ENCODE data around the gene RAD51B. TPM values are rescaled to one million over a fixed set of nuclear protein-coding genes. Genes with fewer than 3 reads are reported as not detected.

The RAD51B gene
- polyA plus RNA-seq, 1 experiment, result 6.6 TPM

- no peak for TF ChIP-seq CTCF (IDR thresholded peaks at IDR 0.05; ENCODE audit: low read depth, low read length)
- CTCF ChIA-PET, result no interaction called here
- Histone ChIP-seq H3K4me3 (ENCODE audit: low read depth, low read length) (no peak overlapping the region), H3K27ac (ENCODE audit: low read depth, low read length) (no peak overlapping the region), H3K9me3 (ENCODE audit: control insufficient read depth, insufficient read depth, low read length) (peaks cover 6% of the 10 kb centered on the region; the same call in 1 of the 2 replicates), H3K27me3 (ENCODE audit: control insufficient read depth, insufficient read depth, low read length) (no peaks in the 10 kb centered on the region)
- POLR2A ChIA-PET, result no interaction called here
- no peak for DNase-seq (ENCODE audit: low read depth, low spot score)
Observed at GRCh38 chr14:67951529-67952135, 132.1 kb downstream of the RAD51B start.

DNA sequence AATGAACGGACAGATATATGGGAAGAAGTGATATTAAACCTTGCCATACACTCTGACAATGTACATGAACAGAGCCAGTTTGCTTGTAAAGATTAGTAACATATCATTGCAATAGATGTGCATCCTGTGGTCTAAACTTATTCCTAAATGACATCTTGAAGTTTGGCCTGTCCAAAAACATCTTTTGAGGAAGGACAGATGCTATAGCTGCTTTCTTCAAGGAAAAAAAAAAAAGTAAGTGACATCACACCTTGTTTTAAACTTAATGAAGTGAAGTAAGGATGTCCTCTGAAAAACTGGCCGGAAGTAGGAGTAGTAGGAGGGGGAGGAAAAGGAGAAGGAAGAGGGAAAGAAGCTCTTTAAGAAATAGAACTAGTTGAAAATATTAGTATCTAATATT, 132.8 kb downstream of the RAD51B start:
- POLR2A ChIA-PET, result no interaction called here
- H3K27ac ChIP-seq (ENCODE audit: low read depth, low read length), result no peak overlapping the region
- peaks cover 6% of the 10 kb centered on the region; the same call in 1 of the 2 replicates for H3K9me3 ChIP-seq (ENCODE audit: control insufficient read depth, insufficient read depth, low read length)
- no peak for TF ChIP-seq CTCF (IDR thresholded peaks at IDR 0.05; ENCODE audit: low read depth, low read length)
- no peak overlapping the region for H3K4me3 ChIP-seq (ENCODE audit: low read depth, low read length)
- H3K27me3 ChIP-seq (ENCODE audit: control insufficient read depth, insufficient read depth, low read length), result no peaks in the 10 kb centered on the region
- CTCF ChIA-PET, result interaction anchor here (1.0 kb wide), 1 partner anchor 8 kb away, joined by 8 read pairs; no protein-coding TSS in a partner anchor
- DNase-seq (ENCODE audit: low read depth, low spot score), result no peak

GRCh38 chr14:67952786-67953185, 133.2 kb downstream of the RAD51B start:
- no peak for DNase-seq (ENCODE audit: low read depth, low spot score)
- POLR2A ChIA-PET, result no interaction called here
- Histone ChIP-seq H3K4me3 (ENCODE audit: low read depth, low read length) (no peak overlapping the region), H3K27ac (ENCODE audit: low read depth, low read length) (no peak overlapping the region), H3K27me3 (ENCODE audit: control insufficient read depth, insufficient read depth, low read length) (no peaks in the 10 kb centered on the region), H3K9me3 (ENCODE audit: control insufficient read depth, insufficient read depth, low read length) (peaks cover 6% of the 10 kb centered on the region; the same call in 1 of the 2 replicates)
- TF ChIP-seq CTCF (IDR thresholded peaks at IDR 0.05; ENCODE audit: low read depth, low read length), result no peak
- CTCF ChIA-PET, result interaction anchor here (1.0 kb wide), 1 partner anchor 9 kb away, joined by 8 read pairs; no protein-coding TSS in a partner anchor

GRCh38 chr14:67955261-67955660, 135.7 kb downstream of the RAD51B start:
- no peaks in the 10 kb centered on the region for H3K27me3 ChIP-seq (ENCODE audit: control insufficient read depth, insufficient read depth, low read length)
- no peak overlapping the region for H3K4me3 ChIP-seq (ENCODE audit: low read depth, low read length)
- H3K9me3 ChIP-seq (ENCODE audit: control insufficient read depth, insufficient read depth, low read length), result no peaks in the 10 kb centered on the region; the same call in 1 of the 2 replicates
- ChIA-PET POLR2A (no interaction called here), CTCF (no interaction called here)
- H3K27ac ChIP-seq (ENCODE audit: low read depth, low read length), result no peak overlapping the region
- no peak for TF ChIP-seq CTCF (IDR thresholded peaks at IDR 0.05; ENCODE audit: low read depth, low read length)
- DNase-seq (ENCODE audit: low read depth, low spot score), result no peak

- H3K4me3 ChIP-seq (ENCODE audit: low read depth, low read length), result no peak overlapping the region
- H3K9me3 ChIP-seq (ENCODE audit: control insufficient read depth, insufficient read depth, low read length), result no peaks in the 10 kb centered on the region
- TF ChIP-seq CTCF (IDR thresholded peaks at IDR 0.05; ENCODE audit: low read depth, low read length), result no peak
- ChIA-PET POLR2A (interaction anchor here (0.6 kb wide), 1 partner anchor 1107 kb away, joined by 9 read pairs; no protein-coding TSS in a partner anchor), CTCF (no interaction called here)
- no peak for DNase-seq (ENCODE audit: low read depth, low spot score)
- no peaks in the 10 kb centered on the region for H3K27me3 ChIP-seq (ENCODE audit: control insufficient read depth, insufficient read depth, low read length)
- no peak overlapping the region for H3K27ac ChIP-seq (ENCODE audit: low read depth, low read length)
Observed at GRCh38 chr14:67957946-67958345, 138.4 kb downstream of the RAD51B start.

All from AG04450 (cell line).